Subcutaneous preadipocyte (primary cell): ENCODE results near the gene CNTN2. TPM values are rescaled to one million over a fixed set of nuclear protein-coding genes. Genes with fewer than 3 reads are reported as not detected.

Experiments
- total RNA-seq: library from RNA; depleted of rRNA; stranded (reverse); fragments of >200 nt; gene quantifications from 2 replicates; pipeline ENCODE4 v1.2.3, GENCODE V29; 2012

Gene CNTN2
- not detected in 2 replicates for total RNA-seq

GRCh38 chr1:205042911-205043806, at the start of gene CNTN2:
Gene CNTN2, plus strand, starts transcription at chr1:205043212. Its CDS starts 9,974 bp downstream, at chr1:205053186.

GRCh38 chr1:205084360-205084759, 41.3 kb downstream of the CNTN2 start, which contains the start of gene TMEM81:
Gene TMEM81, minus strand, starts transcription at chr1:205084460. Its CDS starts 140 bp downstream, at chr1:205084320.

GRCh38 chr1:205121660-205122488, 78.9 kb downstream of the CNTN2 start, which contains the start of gene RBBP5:
Gene RBBP5, minus strand, starts transcription at chr1:205121978. Its CDS starts 105 bp downstream, at chr1:205121873.

Other genes starting within 250 kb of the CNTN2 start
- gene NFASC, start 172.3 kb upstream of the CNTN2 start, total RNA-seq, result 11.9 and 12.1 TPM in 2 replicates
- gene TMEM81, start 41.2 kb downstream of the CNTN2 start, total RNA-seq, result 1.5 and 2.0 TPM in 2 replicates
- gene RBBP5, start 78.8 kb downstream of the CNTN2 start, total RNA-seq, result 13.6 and 18.4 TPM in 2 replicates
- 10.7 and 10.9 TPM in 2 replicates for gene DSTYK, start 168.5 kb downstream of the CNTN2 start, total RNA-seq
- 1.1 and 2.5 TPM in 2 replicates for gene TMCC2, start 184.7 kb downstream of the CNTN2 start, total RNA-seq